ENCODE results near the gene PRKG1. TPM values are rescaled to one million over a fixed set of nuclear protein-coding genes. Genes with fewer than 3 reads are reported as not detected.

Gene PRKG1
- total and polyA plus RNA-seq, 2 donors (not counting 1 experiment from before 2014, with no cell fraction given) = 45.8 to 71.8 TPM

DNA sequence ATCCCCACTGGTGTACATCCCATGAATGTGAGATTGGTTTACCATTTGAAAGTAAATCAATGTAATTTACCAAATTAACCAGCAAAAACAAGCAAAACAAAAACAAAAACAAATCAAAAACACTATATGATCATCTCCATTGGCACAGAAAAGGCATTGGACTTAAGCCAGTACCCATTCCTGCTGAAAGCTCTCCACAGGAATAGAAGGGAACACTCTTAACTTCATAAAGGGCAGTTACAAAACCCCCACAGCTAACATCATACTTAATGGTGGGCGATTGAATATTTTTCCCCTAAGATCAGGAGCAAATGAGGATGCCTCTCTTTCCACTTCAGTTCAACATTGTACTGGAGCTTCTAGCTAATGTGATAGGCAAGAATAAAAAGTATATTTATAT lies 34.1 kb downstream of the PRKG1 start:
- H3K9ac ChIP-seq (ENCODE audit: insufficient read depth, low read length) = no peak overlapping the region
- TF ChIP-seq, protein P1, sequence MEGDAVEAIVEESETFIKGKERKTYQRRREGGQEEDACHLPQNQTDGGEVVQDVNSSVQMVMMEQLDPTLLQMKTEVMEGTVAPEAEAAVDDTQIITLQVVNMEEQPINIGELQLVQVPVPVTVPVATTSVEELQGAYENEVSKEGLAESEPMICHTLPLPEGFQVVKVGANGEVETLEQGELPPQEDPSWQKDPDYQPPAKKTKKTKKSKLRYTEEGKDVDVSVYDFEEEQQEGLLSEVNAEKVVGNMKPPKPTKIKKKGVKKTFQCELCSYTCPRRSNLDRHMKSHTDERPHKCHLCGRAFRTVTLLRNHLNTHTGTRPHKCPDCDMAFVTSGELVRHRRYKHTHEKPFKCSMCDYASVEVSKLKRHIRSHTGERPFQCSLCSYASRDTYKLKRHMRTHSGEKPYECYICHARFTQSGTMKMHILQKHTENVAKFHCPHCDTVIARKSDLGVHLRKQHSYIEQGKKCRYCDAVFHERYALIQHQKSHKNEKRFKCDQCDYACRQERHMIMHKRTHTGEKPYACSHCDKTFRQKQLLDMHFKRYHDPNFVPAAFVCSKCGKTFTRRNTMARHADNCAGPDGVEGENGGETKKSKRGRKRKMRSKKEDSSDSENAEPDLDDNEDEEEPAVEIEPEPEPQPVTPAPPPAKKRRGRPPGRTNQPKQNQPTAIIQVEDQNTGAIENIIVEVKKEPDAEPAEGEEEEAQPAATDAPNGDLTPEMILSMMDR (conservative IDR thresholded peaks at IDR 0.05 in 1 of 2, IDR thresholded peaks at IDR 0.05 in 1 of 2; ENCODE audit: low read depth in 1 of 2, low read length in 2 of 2) = no peak
- no peak for TF ChIP-seq EZH2 (IDR thresholded peaks at IDR 0.05; ENCODE audit: low read length, missing control alignments)
- H3K4me1 ChIP-seq (ENCODE audit: control insufficient read depth, extremely low read depth, insufficient read depth, low read length) = peaks cover 5% of the 10 kb centered on the region
- H3K4me3 ChIP-seq (replicated peaks in 1 of 4; ENCODE audit: control extremely low read depth in 1 of 4, insufficient read depth in 1 of 4, low read depth in 3 of 4, low read length in 4 of 4) = no peak overlapping the region
- H4K20me1 ChIP-seq (ENCODE audit: control insufficient read depth, extremely low read depth, insufficient read depth, low read length) = no peaks in the 10 kb centered on the region
- no peaks in the 10 kb centered on the region for H3K9me3 ChIP-seq (ENCODE audit: control insufficient read depth, insufficient read depth, low read depth, low read length)
- no peak overlapping the region for H3K27ac ChIP-seq (ENCODE audit: insufficient read depth, low read length)
- H3K27me3 ChIP-seq (ENCODE audit: control insufficient read depth, insufficient read depth, low read length) = no peaks in the 10 kb centered on the region
- no peak for DNase-seq (ENCODE audit: low read depth in 2 of 2)
- no peaks in the 10 kb centered on the region for H3K36me3 ChIP-seq (ENCODE audit: control insufficient read depth, insufficient read depth, low read length)
- no peak overlapping the region for H3K4me2 ChIP-seq (ENCODE audit: extremely low read depth, insufficient read depth, low read length)
- H3K79me2 ChIP-seq (ENCODE audit: control insufficient read depth, insufficient read depth, low read length) = peaks cover 10% of the 10 kb centered on the region
- no peak overlapping the region for H2AFZ ChIP-seq (ENCODE audit: low read length)

DNA sequence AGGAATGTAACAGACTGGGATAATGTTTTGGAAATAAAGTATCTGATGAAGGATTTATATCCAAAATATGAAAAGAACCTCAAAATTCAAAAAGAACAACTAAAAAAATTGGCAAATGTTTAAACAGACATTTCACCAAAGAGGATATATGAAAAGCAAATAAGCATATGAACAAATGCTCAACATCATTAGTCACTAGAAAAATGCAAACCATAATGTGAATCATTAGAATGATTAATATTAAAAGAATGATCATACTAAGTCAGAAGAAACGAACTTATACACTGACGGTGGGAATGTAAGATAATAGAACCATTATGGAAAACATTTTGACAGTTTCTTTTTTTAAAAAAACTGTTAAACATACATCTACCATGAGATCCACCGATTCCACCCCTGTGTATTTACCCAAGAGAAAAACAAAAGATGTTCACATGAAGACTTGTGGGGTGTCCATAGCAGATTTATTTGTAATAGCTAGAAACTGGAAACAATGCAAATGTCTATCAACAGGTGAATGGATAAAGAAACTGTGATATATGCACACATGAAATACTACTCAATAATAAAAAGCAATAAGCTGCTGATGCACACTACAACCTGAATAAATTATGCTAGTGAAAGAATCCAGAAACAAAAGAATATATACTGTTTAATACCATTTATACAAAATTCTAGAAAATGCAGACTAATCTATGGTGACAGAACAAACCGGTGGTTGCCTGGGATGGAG lies 35.7 kb downstream of the PRKG1 start:
- no peak overlapping the region for H3K9ac ChIP-seq (ENCODE audit: insufficient read depth, low read length)
- H3K36me3 ChIP-seq (ENCODE audit: control insufficient read depth, insufficient read depth, low read length) = no peaks in the 10 kb centered on the region
- peak overlapping the region; percentile 61 for H3K4me2 ChIP-seq (ENCODE audit: extremely low read depth, insufficient read depth, low read length)
- no peak overlapping the region for H2AFZ ChIP-seq (ENCODE audit: low read length)
- H3K4me3 ChIP-seq (replicated peaks in 1 of 4; ENCODE audit: control extremely low read depth in 1 of 4, insufficient read depth in 1 of 4, low read depth in 3 of 4, low read length in 4 of 4) = peak overlapping the region in 1 of 4 experiments; percentile 14
- H3K79me2 ChIP-seq (ENCODE audit: control insufficient read depth, insufficient read depth, low read length) = peaks cover 11% of the 10 kb centered on the region
- no peaks in the 10 kb centered on the region for H4K20me1 ChIP-seq (ENCODE audit: control insufficient read depth, extremely low read depth, insufficient read depth, low read length)
- H3K27ac ChIP-seq (ENCODE audit: insufficient read depth, low read length) = peak overlapping the region; percentile 67
- peaks cover 5% of the 10 kb centered on the region for H3K4me1 ChIP-seq (ENCODE audit: control insufficient read depth, extremely low read depth, insufficient read depth, low read length)
- H3K27me3 ChIP-seq (ENCODE audit: control insufficient read depth, insufficient read depth, low read length) = no peaks in the 10 kb centered on the region
- DNase-seq (ENCODE audit: low read depth in 2 of 2) = peak; percentile 71 to 81
- no peaks in the 10 kb centered on the region for H3K9me3 ChIP-seq (ENCODE audit: control insufficient read depth, insufficient read depth, low read depth, low read length)
- TF ChIP-seq EZH2 (IDR thresholded peaks at IDR 0.05; ENCODE audit: low read length, missing control alignments) = no peak
- TF ChIP-seq, protein P1 (conservative IDR thresholded peaks at IDR 0.05 in 1 of 2, IDR thresholded peaks at IDR 0.05 in 1 of 2; ENCODE audit: low read depth in 1 of 2, low read length in 2 of 2) = no peak

DNA sequence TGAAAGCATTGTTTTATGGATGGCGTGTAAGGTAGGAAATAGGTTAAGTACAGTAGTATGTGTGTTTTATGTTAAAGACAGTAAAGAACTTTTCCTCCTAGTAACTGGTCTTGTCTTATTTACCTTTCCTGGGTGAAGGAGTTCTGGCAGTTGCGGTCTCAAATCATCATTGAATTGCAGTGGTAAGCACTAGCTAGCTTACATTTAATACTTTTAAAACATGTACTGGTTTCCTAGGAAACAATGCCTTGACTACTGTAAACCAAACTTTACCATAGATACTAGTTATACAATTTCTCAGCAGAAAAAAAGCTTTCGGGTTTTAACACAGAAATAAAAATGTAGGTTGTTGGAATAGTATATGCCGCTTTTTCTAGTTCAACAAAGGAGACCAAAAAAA lies 37.7 kb downstream of the PRKG1 start:
- TF ChIP-seq, protein P1 (conservative IDR thresholded peaks at IDR 0.05 in 1 of 2, IDR thresholded peaks at IDR 0.05 in 1 of 2; ENCODE audit: low read depth in 1 of 2, low read length in 2 of 2) = no peak
- no peak for TF ChIP-seq EZH2 (IDR thresholded peaks at IDR 0.05; ENCODE audit: low read length, missing control alignments)
- no peaks in the 10 kb centered on the region for H3K36me3 ChIP-seq (ENCODE audit: control insufficient read depth, insufficient read depth, low read length)
- H3K9me3 ChIP-seq (ENCODE audit: control insufficient read depth, insufficient read depth, low read depth, low read length) = no peaks in the 10 kb centered on the region
- H3K4me1 ChIP-seq (ENCODE audit: control insufficient read depth, extremely low read depth, insufficient read depth, low read length) = peaks cover 7% of the 10 kb centered on the region
- no peak overlapping the region for H3K27ac ChIP-seq (ENCODE audit: insufficient read depth, low read length)
- no peaks in the 10 kb centered on the region for H3K27me3 ChIP-seq (ENCODE audit: control insufficient read depth, insufficient read depth, low read length)
- no peaks in the 10 kb centered on the region for H4K20me1 ChIP-seq (ENCODE audit: control insufficient read depth, extremely low read depth, insufficient read depth, low read length)
- H3K4me2 ChIP-seq (ENCODE audit: extremely low read depth, insufficient read depth, low read length) = no peak overlapping the region
- no peak for DNase-seq (ENCODE audit: low read depth in 2 of 2)
- H3K79me2 ChIP-seq (ENCODE audit: control insufficient read depth, insufficient read depth, low read length) = peaks cover 14% of the 10 kb centered on the region
- H3K9ac ChIP-seq (ENCODE audit: insufficient read depth, low read length) = no peak overlapping the region
- H2AFZ ChIP-seq (ENCODE audit: low read length) = no peak overlapping the region
- H3K4me3 ChIP-seq (replicated peaks in 1 of 4; ENCODE audit: control extremely low read depth in 1 of 4, insufficient read depth in 1 of 4, low read depth in 3 of 4, low read length in 4 of 4) = no peak overlapping the region
